ENCODE measurements around the gene CTNNB1. TPM values are rescaled to one million over a fixed set of nuclear protein-coding genes. Genes with fewer than 3 reads are reported as not detected.

Gene CTNNB1
- total RNA-seq, 1 donor from 2014 or later: 457 TPM

GRCh38 chr3:41210966-41211365, 11.7 kb downstream of the CTNNB1 start:
- ATAC-seq (no peak), DNase-seq (ENCODE audit: low spot score) (no peak)
- intact Hi-C loops (cut with DNase I): no loop called here

- DNase-seq (ENCODE audit: low spot score) (no peak), ATAC-seq (no peak)
- intact Hi-C loops (cut with DNase I): no loop called here
These were observed 12.8 kb downstream of the CTNNB1 start for GRCh38 chr3:41212088-41212487.

- DNase-seq (ENCODE audit: low spot score) (no peak), ATAC-seq (no peak)
- intact Hi-C loops (cut with DNase I): no loop called here
These were observed 14.3 kb downstream of the CTNNB1 start for GRCh38 chr3:41213588-41213987.

GRCh38 chr3:41216422-41216821, 17.1 kb downstream of the CTNNB1 start:
- DNase-seq (ENCODE audit: low spot score) (no peak), ATAC-seq (no peak)
- intact Hi-C loops (cut with DNase I): no loop called here

GRCh38 chr3:41216993-41217392, 17.7 kb downstream of the CTNNB1 start:
- intact Hi-C loops (cut with DNase I): no loop called here
- DNase-seq (ENCODE audit: low spot score) (no peak), ATAC-seq (no peak)

GRCh38 chr3:41219424-41219823, 20.1 kb downstream of the CTNNB1 start:
- DNase-seq (ENCODE audit: low spot score) (no peak), ATAC-seq (no peak)
- intact Hi-C loops (cut with DNase I): no loop called here

- no peak for DNase-seq (ENCODE audit: low spot score)
- no peak for ATAC-seq
- intact Hi-C loops (cut with DNase I): no loop called here
These were observed 21.8 kb downstream of the CTNNB1 start for GRCh38 chr3:41220906-41221677.

GRCh38 chr3:41222012-41222411, 22.7 kb downstream of the CTNNB1 start:
- DNase-seq (ENCODE audit: low spot score) (no peak), ATAC-seq (no peak)
- intact Hi-C loops (cut with DNase I): no loop called here

- ATAC-seq (no peak), DNase-seq (ENCODE audit: low spot score) (no peak)
- intact Hi-C loops (cut with DNase I): no loop called here
These were observed 23.2 kb downstream of the CTNNB1 start for GRCh38 chr3:41222501-41222900.

GRCh38 chr3:41223078-41223477, 23.8 kb downstream of the CTNNB1 start:
- intact Hi-C loops (cut with DNase I): no loop called here
- ATAC-seq (no peak), DNase-seq (ENCODE audit: low spot score) (no peak)

GRCh38 chr3:41223691-41224090, 24.4 kb downstream of the CTNNB1 start:
- no peak for DNase-seq (ENCODE audit: low spot score)
- no peak for ATAC-seq
- intact Hi-C loops (cut with DNase I): no loop called here

GRCh38 chr3:41224120-41224806, 25.0 kb downstream of the CTNNB1 start:
- intact Hi-C loops (cut with DNase I): no loop called here
- DNase-seq (ENCODE audit: low spot score) (no peak), ATAC-seq (peak; percentile 98)

- ATAC-seq (no peak), DNase-seq (ENCODE audit: low spot score) (no peak)
- intact Hi-C loops (cut with DNase I): no loop called here
These were observed 35.8 kb downstream of the CTNNB1 start for GRCh38 chr3:41234823-41235721.

GRCh38 chr3:41236228-41236627, 36.9 kb downstream of the CTNNB1 start:
- intact Hi-C loops (cut with DNase I): no loop called here
- ATAC-seq (no peak), DNase-seq (ENCODE audit: low spot score) (no peak)

- ATAC-seq (peak; percentile 70), DNase-seq (ENCODE audit: low spot score) (no peak)
- intact Hi-C loops (cut with DNase I): no loop called here
These were observed 38.6 kb downstream of the CTNNB1 start for GRCh38 chr3:41237907-41238306.

GRCh38 chr3:41239587-41239986, 40.3 kb downstream of the CTNNB1 start:
- DNase-seq (ENCODE audit: low spot score) (no peak), ATAC-seq (no peak)
- intact Hi-C loops (cut with DNase I): no loop called here

GRCh38 chr3:41241161-41241560, 41.9 kb downstream of the CTNNB1 start:
- no peak for ATAC-seq
- intact Hi-C loops (cut with DNase I): no loop called here
- no peak for DNase-seq (ENCODE audit: low spot score)

- DNase-seq (ENCODE audit: low spot score): no peak
- intact Hi-C loops (cut with DNase I): no loop called here
- no peak for ATAC-seq
These were observed 42.7 kb downstream of the CTNNB1 start for GRCh38 chr3:41241800-41242571.

GRCh38 chr3:41243183-41243582, 43.9 kb downstream of the CTNNB1 start:
- DNase-seq (ENCODE audit: low spot score) (no peak), ATAC-seq (no peak)
- intact Hi-C loops (cut with DNase I): no loop called here

All from sciatic nerve (tissue), 2 donors.